ENCODE data around the gene FIBCD1.

FIBCD1 gene

GRCh38 chr9:130952065-130952762 lies 13.2 kb upstream of the FIBCD1 start:
- DNase-seq = no peak

GRCh38 chr9:130950039-130950311 lies 10.9 kb upstream of the FIBCD1 start:
- no peak for DNase-seq

GRCh38 chr9:130949188-130950038 lies 10.4 kb upstream of the FIBCD1 start:
- DNase-seq = no peak

DNA sequence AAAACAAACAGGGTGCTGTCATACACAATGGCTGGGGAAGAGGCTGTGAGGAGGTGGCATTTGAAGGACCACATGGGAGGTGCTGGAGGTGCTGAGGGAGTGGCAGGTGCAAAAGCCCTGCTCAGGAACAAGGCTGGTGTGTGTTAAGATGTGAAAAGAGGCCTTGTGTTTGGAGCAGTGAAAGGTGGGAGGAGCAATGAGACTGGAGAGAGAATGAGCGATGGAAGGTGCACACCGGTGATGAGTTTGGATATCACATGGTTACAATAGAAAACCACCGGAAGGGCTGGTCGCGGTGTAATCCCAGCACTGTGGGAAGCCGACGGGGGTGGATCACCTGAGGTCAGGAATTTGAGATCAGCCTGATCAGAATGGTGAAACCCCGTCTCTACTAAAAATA lies 9.2 kb upstream of the FIBCD1 start:
- no peak for DNase-seq

DNA sequence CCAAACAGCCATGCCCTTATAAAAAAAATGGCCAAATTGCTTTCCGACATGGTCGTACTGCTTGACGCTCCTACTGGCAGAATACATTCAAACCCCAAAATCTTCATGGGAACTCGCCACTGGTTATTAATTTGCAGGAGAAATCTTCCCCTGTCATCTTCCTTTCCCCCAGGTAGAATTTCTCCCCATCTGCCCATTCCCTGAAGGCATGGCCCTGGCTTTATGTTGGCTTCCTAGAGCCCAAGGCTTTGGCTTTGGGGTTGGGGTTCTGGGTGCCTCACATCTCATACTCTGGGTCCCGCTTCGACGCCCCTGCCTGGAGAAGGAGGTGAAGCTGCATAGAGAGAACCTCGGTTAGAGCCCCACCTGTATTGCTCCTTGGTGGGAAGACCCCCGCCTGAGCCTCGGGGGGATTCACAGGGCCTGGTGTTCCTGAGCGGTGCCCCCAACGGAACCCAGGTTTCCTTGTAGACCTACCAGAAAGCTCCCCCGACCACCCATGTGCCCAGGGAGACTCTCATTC lies 8.6 kb upstream of the FIBCD1 start:
- no peak for DNase-seq

DNA sequence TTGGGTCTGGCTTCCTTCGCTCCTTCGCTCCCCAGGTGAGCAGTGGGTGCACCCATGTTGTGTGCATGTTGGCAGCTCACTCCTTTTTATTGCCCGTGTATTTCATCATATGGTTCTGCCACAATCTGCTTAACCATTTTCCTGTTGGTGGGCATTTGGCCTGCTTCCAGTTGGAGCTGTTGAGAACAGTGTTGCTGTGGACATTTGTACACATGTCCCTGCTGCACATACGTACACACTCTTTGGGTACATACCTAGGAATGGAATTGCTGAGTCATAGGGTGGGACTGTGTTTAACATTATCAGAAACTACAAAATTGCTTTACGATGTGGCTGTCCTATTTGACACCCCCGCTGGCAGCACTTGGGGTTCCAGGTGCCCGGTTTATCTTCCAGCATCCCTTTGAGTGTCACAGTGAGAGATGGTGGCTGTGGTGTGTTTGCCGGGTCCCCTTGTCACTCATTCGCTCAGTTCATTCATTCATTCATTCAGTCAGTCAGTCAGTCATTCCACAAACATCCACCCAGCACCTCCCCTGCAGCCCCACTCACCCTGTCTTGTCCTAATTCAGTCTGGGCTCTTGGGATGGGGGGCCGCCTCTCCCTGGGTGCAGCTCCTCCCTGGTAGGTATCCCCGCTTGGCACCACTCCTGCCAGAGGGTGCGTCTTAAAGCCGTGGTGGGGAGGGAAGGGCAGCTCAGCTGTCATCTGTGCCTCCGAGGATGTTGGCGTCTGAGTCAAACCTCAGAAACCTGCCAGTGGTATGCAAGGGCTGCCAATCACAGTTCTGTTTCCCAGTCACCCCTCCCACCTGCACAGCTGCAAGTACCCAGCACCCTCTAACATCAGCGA lies 7.9 kb upstream of the FIBCD1 start:
- peak; percentile 49 for DNase-seq

DNA sequence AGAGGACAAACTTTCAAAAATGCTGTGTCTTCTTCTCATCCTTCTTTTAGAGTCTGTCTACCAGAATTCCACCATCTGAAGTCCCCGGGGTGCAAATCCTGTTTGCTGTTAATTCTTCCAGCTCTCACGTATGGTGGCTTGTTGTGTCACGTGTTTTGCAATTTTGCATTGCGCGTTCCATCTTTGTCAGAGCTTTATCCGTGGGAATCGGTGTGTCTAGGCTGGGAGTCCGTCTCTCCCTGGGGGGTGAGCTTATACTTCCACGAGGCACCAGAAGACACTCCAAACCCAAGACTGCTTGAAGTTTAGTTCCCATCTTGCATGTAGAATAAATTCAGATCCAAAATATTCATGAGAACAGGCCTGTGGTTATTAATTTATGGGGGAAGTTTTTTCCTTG lies 6.1 kb upstream of the FIBCD1 start:
- no peak for DNase-seq

DNA sequence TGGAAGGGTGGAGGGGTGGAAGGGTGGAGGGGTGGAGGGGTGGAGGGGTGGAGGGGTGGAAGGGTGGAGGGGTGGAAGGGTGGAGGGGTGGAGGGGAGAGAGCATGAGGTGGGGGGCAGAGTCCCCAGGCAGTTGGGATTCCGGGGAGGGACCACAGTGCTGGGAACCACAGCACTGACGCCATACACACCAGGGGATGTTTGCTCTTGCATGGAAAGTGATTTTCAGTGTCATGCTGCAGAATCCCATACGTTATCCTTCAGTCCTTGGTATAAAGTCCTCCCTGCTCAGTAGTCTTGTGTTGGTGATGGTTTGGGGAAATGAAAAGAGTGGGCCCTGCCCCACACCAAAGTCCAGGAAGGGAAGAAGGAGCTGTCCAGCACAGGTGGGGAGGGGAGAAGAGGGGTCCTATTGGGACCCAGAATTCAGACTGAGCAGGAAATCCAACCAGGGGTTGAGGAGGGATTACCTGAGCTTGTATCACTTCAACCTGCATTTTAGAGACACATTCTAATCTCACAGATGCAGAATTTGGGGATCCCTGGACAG lies 5.5 kb upstream of the FIBCD1 start:
- no peak for DNase-seq

DNA sequence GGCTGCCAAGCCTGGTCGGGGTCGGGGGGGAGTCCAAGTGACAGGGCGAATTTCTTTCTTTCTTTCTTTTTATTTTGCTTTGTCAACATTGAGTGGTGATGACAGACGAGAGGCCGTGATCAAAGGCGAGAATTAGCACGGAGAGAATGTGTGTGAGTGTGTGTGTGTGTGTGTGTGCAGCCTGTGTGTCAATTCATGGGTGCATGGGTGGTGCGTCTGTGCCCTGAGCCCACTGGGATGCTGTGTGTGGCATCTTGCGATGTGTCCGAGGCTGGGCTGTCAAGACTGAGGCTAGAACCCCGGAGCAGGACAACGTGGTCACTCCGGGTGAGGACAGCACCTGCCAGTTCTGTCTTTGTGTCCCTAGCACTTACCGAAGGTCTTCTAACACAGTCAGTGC lies 4.7 kb upstream of the FIBCD1 start:
- DNase-seq = no peak

- DNase-seq = no peak
Observed at GRCh38 chr9:130943221-130943620, 4.2 kb upstream of the FIBCD1 start.

GRCh38 chr9:130942679-130943078 lies 3.6 kb upstream of the FIBCD1 start:
- DNase-seq = no peak

DNA sequence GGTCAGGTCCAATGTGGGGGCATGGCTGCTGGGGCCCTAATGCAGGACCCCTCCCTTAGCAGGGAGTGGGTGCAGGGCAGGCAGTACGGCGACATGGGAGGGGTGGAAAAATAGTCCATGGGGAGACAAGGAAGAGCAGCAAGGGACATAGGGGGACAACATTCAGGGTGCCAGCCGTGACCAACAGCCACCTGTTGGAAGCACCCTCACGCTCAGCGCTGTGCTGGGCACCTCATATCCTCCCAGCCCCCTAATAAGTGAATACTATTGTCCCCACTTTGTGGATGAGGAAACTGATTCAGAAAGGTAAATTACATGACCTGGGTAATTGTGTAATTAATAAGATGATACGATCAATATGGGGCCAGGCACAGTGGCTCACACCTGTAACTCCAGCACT lies 3.0 kb upstream of the FIBCD1 start:
- DNase-seq = no peak

DNA sequence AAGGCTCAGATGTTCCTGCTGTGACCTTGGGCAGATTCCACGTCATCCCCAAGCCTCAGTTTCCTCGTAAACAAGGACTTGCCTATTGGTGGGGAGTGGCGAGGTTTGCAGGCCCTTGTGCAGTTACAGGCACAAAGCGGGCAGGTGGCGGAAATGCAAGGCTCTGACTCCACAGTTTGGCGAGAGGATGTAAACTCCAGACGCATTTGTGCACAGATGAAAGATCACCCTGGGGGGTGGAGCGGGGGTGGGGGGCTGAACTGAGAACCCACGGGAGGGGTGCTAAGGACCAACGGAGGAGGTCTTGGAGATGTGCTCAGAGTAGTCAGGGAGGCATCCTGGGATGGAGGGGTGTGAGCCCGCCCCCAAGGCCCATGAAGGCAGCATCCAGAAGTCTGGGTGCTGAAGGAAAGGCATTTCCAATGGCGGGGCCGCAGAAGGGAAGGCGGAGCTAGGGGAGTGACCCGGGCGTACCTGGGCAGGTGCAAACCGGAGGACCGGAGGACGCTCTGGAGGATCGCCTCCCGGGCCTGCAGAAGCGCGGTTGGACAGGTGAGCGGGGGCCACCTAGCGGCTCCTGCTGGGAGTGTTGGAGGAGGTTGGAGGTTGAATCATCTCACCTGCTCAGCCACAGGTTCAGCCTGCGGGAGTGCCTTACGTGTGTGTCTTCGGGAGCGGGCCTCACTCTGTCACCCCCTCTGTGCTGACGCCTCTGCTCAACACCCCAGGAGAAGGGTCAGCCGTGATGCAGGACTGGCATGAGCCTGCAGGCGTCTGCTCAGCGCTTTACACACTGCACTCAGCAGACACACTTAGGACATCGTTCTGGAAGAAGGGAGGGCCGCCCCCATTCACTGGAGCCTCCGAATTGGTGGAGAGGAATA lies 1.9 kb upstream of the FIBCD1 start:
- peak; percentile 46 for DNase-seq

- no peak for DNase-seq
Observed at GRCh38 chr9:130940027-130940549, 1.0 kb upstream of the FIBCD1 start.

DNA sequence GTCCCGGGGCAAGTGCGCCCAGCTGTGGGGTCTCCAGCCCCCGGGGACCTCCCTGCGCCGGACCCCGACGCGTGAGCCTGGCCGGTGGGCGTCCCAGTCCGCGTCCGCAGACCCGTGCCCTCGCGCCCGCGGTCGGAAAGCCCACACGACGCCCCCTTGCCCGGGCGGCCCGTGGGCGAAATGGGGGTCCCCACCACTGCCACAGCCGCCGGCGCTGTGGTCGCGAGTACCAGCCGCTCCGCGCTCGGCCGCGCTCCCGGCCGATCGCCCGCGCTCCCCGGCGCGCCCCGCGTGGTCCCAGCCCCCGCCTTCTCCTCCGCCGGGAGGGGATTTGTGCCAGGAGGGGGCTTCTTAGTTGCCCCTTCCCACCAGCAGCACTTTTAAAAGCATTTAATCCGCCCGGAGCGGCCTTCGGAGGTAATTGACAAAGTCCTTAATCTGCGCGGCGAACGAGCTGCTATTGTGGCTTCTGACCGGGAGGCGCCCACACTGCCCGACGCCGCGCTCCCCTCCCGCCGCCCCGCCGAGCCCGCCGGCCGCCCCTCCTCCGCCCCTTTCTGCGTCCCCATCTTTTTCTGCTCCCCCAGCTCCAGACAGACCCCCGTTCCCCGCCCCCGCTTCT lies 469 bp upstream of the FIBCD1 start:
- no peak for DNase-seq

DNA sequence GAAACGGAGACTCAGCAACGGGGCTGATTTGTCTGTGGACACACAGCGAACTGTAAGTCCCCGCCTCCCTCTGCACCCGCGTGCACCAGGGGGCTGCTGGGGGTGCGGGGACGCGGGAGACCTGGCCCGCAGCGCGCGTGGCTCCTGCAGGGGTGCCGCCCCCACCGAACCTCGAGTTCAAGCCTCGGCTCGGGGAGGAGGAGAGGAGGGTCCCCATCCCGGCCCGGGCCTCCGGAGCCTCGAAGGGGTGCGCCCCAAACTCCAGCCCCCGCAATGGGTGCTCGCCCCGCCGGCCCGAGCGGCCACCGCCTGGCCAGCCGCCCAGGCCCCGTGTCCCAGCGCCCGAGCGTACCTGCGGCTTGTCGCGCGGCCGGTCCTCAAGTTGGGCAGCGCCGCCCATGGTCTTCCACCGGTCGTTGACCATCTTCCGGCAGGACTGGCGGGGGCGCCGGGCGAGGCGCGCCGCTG lies 829 bp downstream of the FIBCD1 start:
- DNase-seq = no peak

DNA sequence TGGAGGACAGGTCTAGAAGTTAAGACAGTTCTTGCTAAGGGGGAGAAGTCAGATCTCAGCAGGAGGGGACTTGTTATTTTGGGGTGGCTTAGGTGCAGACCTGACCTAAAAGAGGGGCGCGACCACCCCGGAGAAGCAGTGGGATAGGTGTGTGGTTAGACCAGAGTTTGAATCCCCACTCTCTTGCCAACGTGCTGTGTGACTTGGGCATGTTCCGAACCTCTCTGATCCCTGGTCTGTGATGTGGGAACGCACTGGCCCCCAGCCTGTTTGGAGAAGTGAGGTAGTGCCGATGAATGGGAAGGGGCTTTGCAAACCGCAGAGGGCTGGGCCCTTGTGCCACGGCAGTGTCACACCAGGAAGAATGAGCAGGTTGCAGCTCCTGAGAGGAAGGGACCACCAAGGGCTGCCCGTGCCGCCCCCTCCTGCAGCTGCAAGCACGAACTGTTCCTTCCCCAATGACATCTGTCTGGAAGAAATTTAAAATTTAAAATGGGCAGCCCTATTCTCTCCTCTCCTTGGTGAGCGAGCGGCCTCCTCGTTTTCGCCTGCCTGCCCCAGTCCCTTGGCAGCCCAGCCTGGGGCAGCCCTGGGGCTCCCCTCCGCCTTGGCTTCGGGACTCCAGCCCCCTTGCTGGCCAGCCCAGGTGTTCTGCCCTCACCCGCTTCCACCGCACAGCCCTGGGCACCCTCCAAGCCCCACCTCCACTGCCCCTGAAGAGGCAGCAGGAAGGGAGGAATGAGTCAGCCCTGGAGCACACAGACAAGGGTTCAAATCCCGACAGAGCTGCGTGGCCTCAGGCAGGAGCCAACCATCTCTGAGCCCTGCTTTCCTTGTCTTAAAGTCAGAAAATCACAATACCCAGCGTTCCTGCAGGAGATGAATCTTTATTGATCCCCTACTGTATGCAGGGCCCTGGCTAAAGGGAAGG lies 1.6 kb downstream of the FIBCD1 start:
- DNase-seq = no peak

DNA sequence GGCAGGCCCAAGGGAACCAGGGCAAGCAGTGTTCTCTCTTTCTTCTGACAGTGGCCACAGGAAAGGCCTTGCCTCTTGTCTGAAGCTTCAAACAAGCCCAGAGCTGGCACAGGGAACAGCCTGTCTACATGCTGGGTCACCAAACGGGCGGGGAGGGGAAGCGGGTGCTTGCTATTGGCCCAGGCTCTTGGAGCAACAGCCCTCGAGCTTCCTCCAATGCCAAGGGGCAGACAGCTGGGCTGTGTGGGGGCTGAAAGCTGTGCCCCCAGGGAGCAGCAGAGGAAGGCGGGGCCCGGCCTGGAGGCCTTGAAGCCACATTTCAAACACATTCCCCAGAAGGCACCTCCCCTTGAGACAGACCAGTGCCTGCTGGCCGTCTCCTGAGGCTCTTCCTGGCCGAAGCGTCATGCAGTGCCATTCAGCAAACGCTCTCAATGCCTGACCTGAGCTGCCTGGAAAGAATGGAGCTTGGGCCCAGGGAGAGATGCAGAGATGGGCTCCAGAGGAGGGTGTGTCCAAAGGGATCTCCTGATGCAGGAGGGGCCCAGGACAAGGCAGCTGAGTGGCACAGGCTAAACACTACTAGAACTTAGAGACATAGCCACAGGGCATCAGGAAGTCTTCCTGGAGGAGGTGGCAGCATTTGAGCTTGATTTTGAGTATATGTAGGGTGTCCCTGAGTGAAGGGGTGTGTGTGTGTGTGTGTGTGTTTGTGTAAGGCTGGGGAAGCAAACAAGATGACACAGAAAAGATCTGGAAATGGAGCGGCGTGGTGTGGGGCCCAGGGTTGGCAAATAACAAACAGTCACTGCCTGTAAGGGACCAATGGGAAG lies 2.5 kb downstream of the FIBCD1 start:
- DNase-seq = no peak

GRCh38 chr9:130935648-130936271 lies 3.3 kb downstream of the FIBCD1 start:
- no peak for DNase-seq

Measured in hematopoietic multipotent progenitor cell treated with erythropoietin and hydrocortisone succinate and interleukin-3 and kit ligand, for 8 days (in vitro differentiated cells).